Chondrocyte (in vitro differentiated cells): ENCODE results near the gene BFSP2. TPM values are rescaled to one million over a fixed set of nuclear protein-coding genes. Genes with fewer than 3 reads are reported as not detected.

Source experiments
- DNase-seq: peaks from one replicate; pipeline ENCODE4 v3.0.0; 2021; ENCODE audit warnings: mixed read lengths, low spot score
- H3K27ac Mint-ChIP-seq: one replicate; pipeline ENCODE4 v1.8.0; 2021; ENCODE audit warnings: mild to moderate bottlenecking, moderate library complexity, mixed read lengths; ENCODE audit not compliant: unreplicated experiment
- H3K27me3 Mint-ChIP-seq: 2 replicates; pipeline ENCODE4 v1.8.0; 2021; ENCODE audit warnings: low read depth, mixed read lengths
- H3K36me3 Mint-ChIP-seq: 2 replicates; pipeline ENCODE4 v1.8.0; 2021; ENCODE audit warnings: low read depth, mixed read lengths
- H3K4me1 Mint-ChIP-seq: 2 replicates; pipeline ENCODE4 v1.8.0; 2021; ENCODE audit warnings: low read depth, mild to moderate bottlenecking, mixed read lengths
- H3K4me3 Mint-ChIP-seq: one replicate; pipeline ENCODE4 v1.8.0; 2021; ENCODE audit warnings: mild to moderate bottlenecking, moderate library complexity, mixed read lengths; ENCODE audit not compliant: unreplicated experiment
- H3K9me3 Mint-ChIP-seq: 2 replicates; pipeline ENCODE4 v1.8.0; 2021; ENCODE audit warnings: low read depth, mixed read lengths
- CTCF ChIP-seq: fragments of 200-600 bp; sonication (generic); IDR thresholded peaks from 2 replicates; pipeline ENCODE4 v1.5.0; 2021; ENCODE audit warnings: antibody characterized with exemption, mild to moderate bottlenecking, moderate library complexity
- total RNA-seq: library from RNA; stranded (reverse); gene quantifications from 3 replicates; pipeline ENCODE4 v1.2.1, GENCODE V29; 2021

Gene BFSP2
- total RNA-seq, 1 donor from 2014 or later = not detected

GRCh38 chr3:133418361-133418760 lies 18.5 kb downstream of the BFSP2 start:
- no peaks in the 10 kb centered on the region for H3K36me3 Mint-ChIP-seq
- peaks cover 4% of the 10 kb centered on the region for H3K4me1 Mint-ChIP-seq
- no peaks in the 10 kb centered on the region for H3K9me3 Mint-ChIP-seq
- TF ChIP-seq CTCF = no peak
- H3K4me3 Mint-ChIP-seq = no peak overlapping the region
- no peak for DNase-seq
- no peaks in the 10 kb centered on the region for H3K27me3 Mint-ChIP-seq
- no peak overlapping the region for H3K27ac Mint-ChIP-seq

- Mint-ChIP-seq H3K4me3 (no peak overlapping the region), H3K27me3 (no peaks in the 10 kb centered on the region), H3K36me3 (no peaks in the 10 kb centered on the region), H3K4me1 (peaks cover 2% of the 10 kb centered on the region), H3K27ac (no peak overlapping the region), H3K9me3 (no peaks in the 10 kb centered on the region)
- no peak for TF ChIP-seq CTCF
- no peak for DNase-seq
These were observed 19.5 kb downstream of the BFSP2 start for GRCh38 chr3:133419151-133419909.

GRCh38 chr3:133424937-133425869 lies 25.3 kb downstream of the BFSP2 start:
- H3K4me1 Mint-ChIP-seq = peaks cover 11% of the 10 kb centered on the region
- no peaks in the 10 kb centered on the region for H3K36me3 Mint-ChIP-seq
- no peak overlapping the region for H3K27ac Mint-ChIP-seq
- no peaks in the 10 kb centered on the region for H3K27me3 Mint-ChIP-seq
- no peaks in the 10 kb centered on the region for H3K9me3 Mint-ChIP-seq
- H3K4me3 Mint-ChIP-seq = no peak overlapping the region
- no peak for TF ChIP-seq CTCF
- DNase-seq = no peak

- no peaks in the 10 kb centered on the region for H3K36me3 Mint-ChIP-seq
- no peak overlapping the region for H3K4me3 Mint-ChIP-seq
- no peaks in the 10 kb centered on the region for H3K27me3 Mint-ChIP-seq
- no peak overlapping the region for H3K27ac Mint-ChIP-seq
- TF ChIP-seq CTCF = no peak
- no peaks in the 10 kb centered on the region for H3K9me3 Mint-ChIP-seq
- DNase-seq = no peak
- H3K4me1 Mint-ChIP-seq = peaks cover 11% of the 10 kb centered on the region
These were observed 26.0 kb downstream of the BFSP2 start for GRCh38 chr3:133425898-133426297.

- Mint-ChIP-seq H3K27me3 (no peaks in the 10 kb centered on the region), H3K9me3 (no peaks in the 10 kb centered on the region)
- no peak for DNase-seq
These were observed 26.9 kb downstream of the BFSP2 start for GRCh38 chr3:133426721-133427120.

More at GRCh38 chr3:133426721-133427120, 26.9 kb downstream of the BFSP2 start:
- H3K36me3 Mint-ChIP-seq = no peaks in the 10 kb centered on the region
- TF ChIP-seq CTCF = no peak
- no peak overlapping the region for H3K4me3 Mint-ChIP-seq
- H3K4me1 Mint-ChIP-seq = peaks cover 11% of the 10 kb centered on the region
- no peak overlapping the region for H3K27ac Mint-ChIP-seq
